ES-I3 (cell line): Measurements from ENCODE around the gene LARGE2.
"Not testable (repeated sequence)": the region's sequence is repeated elsewhere in the genome, so short reads cannot be mapped to it uniquely, and the experiment has no call there.

Experiments
- H3K36me3 ChIP-seq: 2 replicates; pipeline ENCODE4 v1.6.1; 2013; ENCODE audit warnings: mild to moderate bottlenecking, low read length, control low read depth, moderate library complexity; ENCODE audit not compliant: insufficient read depth
- H3K4me1 ChIP-seq: 2 replicates; pipeline ENCODE4 v1.6.1; 2013; ENCODE audit warnings: mild to moderate bottlenecking, control low read depth, low read length; ENCODE audit not compliant: insufficient read depth
- H3K9ac ChIP-seq: 2 replicates; pipeline ENCODE4 v1.6.1; 2013; ENCODE audit warnings: low read depth, mild to moderate bottlenecking, low read length, moderate library complexity
- H3K9me3 ChIP-seq: 2 replicates; pipeline ENCODE4 v1.6.1; 2013; ENCODE audit warnings: mild to moderate bottlenecking, low read length, moderate library complexity; ENCODE audit not compliant: control insufficient read depth, insufficient read depth

Gene LARGE2

DNA sequence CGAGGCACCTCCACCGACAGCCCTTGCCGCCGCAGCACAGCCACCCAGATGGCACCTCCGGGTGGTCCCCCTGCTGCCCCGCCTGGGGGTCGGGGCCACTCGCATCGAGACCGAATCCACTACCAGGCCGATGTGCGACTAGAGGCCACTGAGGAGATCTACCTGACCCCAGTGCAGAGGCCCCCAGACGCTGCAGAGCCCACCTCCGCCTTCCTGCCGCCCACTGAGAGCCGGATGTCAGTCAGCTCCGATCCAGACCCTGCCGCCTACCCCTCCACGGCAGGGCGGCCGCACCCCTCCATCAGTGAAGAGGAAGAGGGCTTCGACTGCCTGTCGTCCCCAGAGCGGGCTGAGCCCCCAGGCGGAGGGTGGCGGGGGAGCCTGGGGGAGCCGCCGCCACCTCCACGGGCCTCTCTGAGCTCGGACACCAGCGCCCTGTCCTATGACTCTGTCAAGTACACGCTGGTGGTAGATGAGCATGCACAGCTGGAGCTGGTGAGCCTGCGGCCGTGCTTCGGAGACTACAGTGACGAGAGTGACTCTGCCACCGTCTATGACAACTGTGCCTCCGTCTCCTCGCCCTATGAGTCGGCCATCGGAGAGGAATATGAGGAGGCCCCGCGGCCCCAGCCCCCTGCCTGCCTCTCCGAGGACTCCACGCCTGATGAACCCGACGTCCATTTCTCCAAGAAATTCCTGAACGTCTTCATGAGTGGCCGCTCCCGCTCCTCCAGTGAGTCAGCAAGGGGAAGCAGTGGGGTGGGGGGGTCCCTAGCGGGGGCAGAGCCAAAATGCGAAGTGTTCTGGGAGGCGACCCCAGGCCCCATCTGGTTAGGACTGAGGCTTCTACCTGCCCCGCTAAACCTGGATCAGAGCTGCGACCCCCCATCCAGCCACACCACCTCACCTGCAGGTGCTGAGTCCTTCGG, 19.7 kb upstream of the LARGE2 start:
- Histone ChIP-seq H3K4me1 (peaks cover 11% of the 10 kb centered on the region; the same call in 1 of the 2 replicates), H3K9ac (no peak overlapping the region), H3K36me3 (no peaks in the 10 kb centered on the region), H3K9me3 (no peaks in the 10 kb centered on the region)

DNA sequence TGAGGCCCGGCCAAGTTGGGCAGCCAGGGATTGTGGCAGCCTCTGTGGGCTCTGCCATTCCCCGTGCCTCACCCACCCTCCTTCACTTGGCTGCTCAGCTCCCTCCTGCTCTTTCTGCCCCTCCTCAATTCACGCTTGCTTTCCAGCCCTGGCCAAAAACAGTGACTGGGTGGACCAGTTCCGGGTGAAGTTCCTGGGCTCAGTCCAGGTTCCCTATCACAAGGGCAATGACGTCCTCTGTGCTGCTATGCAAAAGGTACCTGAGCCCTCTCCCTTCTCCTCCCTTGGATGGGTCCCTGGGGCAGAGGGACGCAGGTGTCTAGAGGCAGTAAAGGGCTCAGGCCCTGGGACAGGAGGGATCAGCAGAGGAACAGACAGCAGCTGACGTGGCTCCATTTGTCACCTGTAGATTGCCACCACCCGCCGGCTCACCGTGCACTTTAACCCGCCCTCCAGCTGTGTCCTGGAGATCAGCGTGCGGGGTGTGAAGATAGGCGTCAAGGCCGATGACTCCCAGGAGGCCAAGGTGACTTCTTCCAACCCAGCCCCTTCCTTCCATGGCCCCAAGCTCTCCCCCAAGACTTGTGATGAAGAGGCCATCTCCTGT, 18.0 kb upstream of the LARGE2 start:
- no peaks in the 10 kb centered on the region for H3K36me3 ChIP-seq
- H3K4me1 ChIP-seq, result peaks cover 4% of the 10 kb centered on the region; the same call in 1 of the 2 replicates
- H3K9me3 ChIP-seq, result no peaks in the 10 kb centered on the region
- no peak overlapping the region for H3K9ac ChIP-seq

- Histone ChIP-seq H3K36me3 (no peaks in the 10 kb centered on the region), H3K9ac (no peak overlapping the region)
Observed at GRCh38 chr11:45905095-45905494, 17.4 kb upstream of the LARGE2 start.

DNA sequence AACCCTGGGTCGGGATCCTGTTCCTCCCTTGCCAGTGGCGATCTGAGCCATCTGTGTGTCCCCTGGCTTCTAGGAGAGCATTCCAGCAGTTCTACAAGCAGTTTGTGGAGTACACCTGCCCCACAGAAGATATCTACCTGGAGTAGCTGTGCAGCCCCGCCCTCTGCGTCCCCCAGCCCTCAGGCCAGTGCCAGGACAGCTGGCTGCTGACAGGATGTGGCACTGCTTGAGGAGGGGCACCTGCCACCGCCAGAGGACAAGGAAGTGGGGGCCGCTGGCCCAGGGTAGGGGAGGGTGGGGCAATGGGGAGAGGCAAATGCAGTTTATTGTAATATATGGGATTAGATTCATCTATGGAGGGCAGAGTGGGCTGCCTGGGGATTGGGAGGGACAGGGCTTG, 16.9 kb upstream of the LARGE2 start:
- not testable (repeated sequence) for H3K9me3 ChIP-seq, H3K36me3 ChIP-seq, H3K4me1 ChIP-seq

More at GRCh38 chr11:45905095-45905494, 17.4 kb upstream of the LARGE2 start:
- no peaks in the 10 kb centered on the region for H3K9me3 ChIP-seq
- H3K4me1 ChIP-seq, result peaks cover 4% of the 10 kb centered on the region; the same call in 1 of the 2 replicates

DNA sequence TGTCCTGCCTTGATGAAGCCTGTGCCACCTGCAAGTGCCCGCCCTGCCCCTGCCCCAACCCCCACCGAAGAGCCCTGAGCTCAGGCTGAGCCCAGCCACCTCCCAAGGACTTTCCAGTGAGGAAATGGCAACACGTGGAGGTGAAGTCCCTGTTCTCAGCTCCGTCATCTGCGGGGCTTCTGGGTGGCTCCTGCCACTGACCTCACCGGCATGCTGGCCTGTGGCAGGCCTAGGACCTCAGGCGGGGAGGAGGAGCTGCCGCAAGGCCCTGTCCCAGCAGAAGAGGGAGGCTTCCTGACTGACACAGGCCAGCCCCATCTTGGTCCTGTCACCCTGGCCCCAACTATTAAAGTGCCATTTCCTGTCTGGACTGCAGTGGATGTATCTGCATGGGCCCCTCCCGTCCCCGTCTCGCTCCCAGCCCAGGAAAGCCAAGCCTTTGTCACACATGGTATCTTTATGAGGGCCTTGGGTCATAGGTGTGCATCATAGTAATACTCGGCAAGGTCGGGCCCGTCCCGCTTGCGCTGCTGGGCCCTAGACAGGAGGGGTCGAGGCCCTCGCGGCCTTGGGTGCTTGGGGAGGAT, 16.3 kb upstream of the LARGE2 start:
- H3K4me1 ChIP-seq, result peaks cover 4% of the 10 kb centered on the region; the same call in 1 of the 2 replicates
- H3K9ac ChIP-seq, result no peak overlapping the region
- H3K36me3 ChIP-seq, result no peaks in the 10 kb centered on the region
- H3K9me3 ChIP-seq, result no peaks in the 10 kb centered on the region

More for the DNA sequence above, 16.9 kb upstream of the LARGE2 start:
- H3K9ac ChIP-seq, result not testable (repeated sequence)

- H3K9me3 ChIP-seq, result no peaks in the 10 kb centered on the region
- no peaks in the 10 kb centered on the region for H3K36me3 ChIP-seq
- peaks cover 4% of the 10 kb centered on the region; the same call in 1 of the 2 replicates for H3K4me1 ChIP-seq
- no peak within 1 kb of the TSS for H3K9ac ChIP-seq
Observed at GRCh38 chr11:45906965-45907611, 15.4 kb upstream of the LARGE2 start, which contains the start of gene FREY1. FREY1 (minus strand) TSS chr11:45907271; CDS start chr11:45907245, 26 bp downstream.

DNA sequence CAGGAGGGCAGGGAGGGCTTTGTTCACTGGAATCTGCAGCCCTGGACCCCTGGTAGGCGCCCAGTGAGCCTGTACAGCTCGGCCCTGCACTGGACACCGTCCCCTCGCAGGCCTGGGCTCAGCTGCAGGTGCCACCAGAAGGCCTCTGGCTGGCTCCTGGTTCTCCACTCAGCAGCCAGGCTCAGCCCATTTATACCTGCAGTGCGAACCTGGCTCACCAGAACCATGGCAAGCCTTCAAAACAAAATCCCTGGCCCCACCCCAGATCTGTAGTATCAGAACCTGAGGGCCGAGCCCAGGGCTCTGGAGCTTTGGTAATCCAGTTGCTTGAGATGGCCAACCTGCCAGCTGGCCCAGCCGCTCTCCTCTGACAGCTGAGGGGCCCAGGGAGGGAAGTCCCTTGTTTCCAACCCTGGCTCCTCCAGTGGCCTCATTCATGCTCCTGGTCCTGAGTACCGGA, 14.5 kb upstream of the LARGE2 start:
- H3K9me3 ChIP-seq, result no peaks in the 10 kb centered on the region
- H3K4me1 ChIP-seq, result peaks cover 4% of the 10 kb centered on the region; the same call in 1 of the 2 replicates
- no peak overlapping the region for H3K9ac ChIP-seq
- H3K36me3 ChIP-seq, result no peaks in the 10 kb centered on the region

DNA sequence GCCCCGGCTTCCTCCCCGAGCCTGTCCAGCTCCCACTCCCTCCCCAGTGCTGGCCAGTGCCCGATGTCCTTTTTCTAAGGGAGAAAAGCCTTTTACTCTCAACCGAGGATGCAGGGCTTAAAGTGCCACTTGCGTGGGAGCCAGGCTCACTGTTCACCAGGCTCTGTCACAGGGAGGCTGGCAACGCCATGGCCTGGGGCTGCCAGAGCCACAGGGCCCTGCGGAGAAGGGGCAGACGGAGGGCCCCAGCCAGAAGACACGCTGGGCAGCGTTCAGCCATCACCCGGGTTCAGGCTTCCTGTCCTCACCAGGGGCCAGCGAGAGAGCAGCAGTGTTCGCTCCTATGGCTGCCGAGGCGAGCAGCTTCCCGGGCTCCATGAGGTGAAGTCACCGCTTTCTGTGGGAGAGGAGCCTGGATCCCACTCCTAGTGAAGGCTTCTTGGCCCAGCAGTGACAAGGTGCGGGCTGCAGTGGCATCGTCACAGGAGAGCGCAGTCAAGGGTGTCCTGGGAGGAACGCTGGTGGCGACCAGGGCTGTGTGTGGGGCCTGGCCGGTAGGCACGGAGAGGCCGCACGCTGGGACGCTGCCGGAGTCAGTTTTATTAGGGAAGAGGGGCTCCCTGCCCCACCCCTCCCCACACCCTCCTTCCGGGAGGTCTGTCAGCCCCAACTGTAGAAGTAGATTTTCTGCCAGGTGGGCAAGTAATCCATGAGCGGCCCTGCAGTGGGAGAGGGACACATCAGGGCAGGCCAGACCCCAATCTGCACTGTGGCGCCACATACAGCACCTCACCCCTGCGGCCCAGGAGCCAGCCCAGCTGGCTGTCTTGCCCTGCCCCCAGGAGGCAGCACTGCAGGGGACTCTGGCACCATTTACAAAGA, 12.6 kb upstream of the LARGE2 start:
- no peaks in the 10 kb centered on the region for H3K9me3 ChIP-seq
- H3K36me3 ChIP-seq, result peaks cover under 1% of the 10 kb centered on the region; the same call in 1 of the 2 replicates
- H3K4me1 ChIP-seq, result peaks cover 4% of the 10 kb centered on the region; the same call in 1 of the 2 replicates
- H3K9ac ChIP-seq, result no peak overlapping the region

DNA sequence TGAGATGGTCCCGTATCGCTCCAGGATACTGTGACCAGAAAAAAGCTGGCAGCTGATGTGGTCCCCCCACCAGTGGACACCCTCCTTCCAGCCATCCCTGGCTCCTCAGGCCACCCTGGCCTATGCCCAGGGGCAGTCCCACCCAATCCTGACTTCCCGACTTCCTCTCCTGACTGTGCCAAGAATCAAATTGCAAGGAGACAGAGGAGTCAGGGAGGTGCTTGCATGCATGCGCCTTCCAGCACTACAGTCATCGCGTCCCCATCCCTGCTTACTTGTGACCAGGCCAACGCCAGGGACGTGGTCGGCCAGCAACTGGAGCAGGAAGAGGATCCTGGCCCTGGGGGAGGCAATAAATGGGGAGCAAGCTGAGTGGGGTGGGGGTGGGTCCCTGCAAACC, 11.8 kb upstream of the LARGE2 start:
- Histone ChIP-seq H3K4me1 (peaks cover 4% of the 10 kb centered on the region; the same call in 1 of the 2 replicates), H3K9me3 (no peaks in the 10 kb centered on the region), H3K36me3 (peaks cover 6% of the 10 kb centered on the region; the same call in 1 of the 2 replicates), H3K9ac (no peak overlapping the region)

- H3K9me3 ChIP-seq, result no peaks in the 10 kb centered on the region
- H3K4me1 ChIP-seq, result peaks cover 4% of the 10 kb centered on the region; the same call in 1 of the 2 replicates
- no peak overlapping the region for H3K9ac ChIP-seq
- H3K36me3 ChIP-seq, result peaks cover 9% of the 10 kb centered on the region; the same call in 1 of the 2 replicates
Observed at GRCh38 chr11:45913514-45913913, 8.9 kb upstream of the LARGE2 start.

GRCh38 chr11:45913942-45914635, 8.4 kb upstream of the LARGE2 start:
- Histone ChIP-seq H3K4me1 (peaks cover 4% of the 10 kb centered on the region; the same call in 1 of the 2 replicates), H3K9ac (no peak overlapping the region), H3K9me3 (no peaks in the 10 kb centered on the region), H3K36me3 (peaks cover 9% of the 10 kb centered on the region; the same call in 1 of the 2 replicates)

GRCh38 chr11:45915446-45915845, 7.0 kb upstream of the LARGE2 start:
- Histone ChIP-seq H3K9ac (no peak overlapping the region), H3K36me3 (peaks cover 9% of the 10 kb centered on the region; the same call in 1 of the 2 replicates), H3K9me3 (no peaks in the 10 kb centered on the region), H3K4me1 (peaks cover 11% of the 10 kb centered on the region)

DNA sequence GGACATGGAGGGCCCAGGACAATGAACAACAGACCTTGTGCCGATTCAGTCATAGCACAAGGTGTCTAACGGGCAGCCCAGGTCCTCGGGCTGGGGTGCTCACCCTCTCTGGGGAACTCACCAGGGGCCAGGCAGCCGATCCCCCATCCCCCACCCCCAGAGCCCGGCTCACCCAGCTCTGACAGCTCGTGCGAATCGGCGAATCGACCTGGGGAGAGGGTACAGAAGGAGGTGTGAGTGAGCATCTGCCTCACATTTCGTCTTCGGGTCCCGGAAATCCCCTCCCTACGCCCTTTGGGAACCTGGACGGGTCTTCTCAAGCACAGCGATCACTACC, 5.2 kb upstream of the LARGE2 start:
- Histone ChIP-seq H3K9me3 (no peaks in the 10 kb centered on the region), H3K9ac (peak overlapping the region; percentile 94), H3K36me3 (peaks cover 9% of the 10 kb centered on the region; the same call in 1 of the 2 replicates), H3K4me1 (peaks cover 20% of the 10 kb centered on the region)
